HG02763 (cell line): ENCODE measurements around the gene PTPRU.

Experiments
- ATAC-seq: cut with Tn5 transposase; IDR thresholded peaks from one replicate; pipeline ENCODE4 v1.9.1; 2021; ENCODE audit warnings: mild to moderate bottlenecking, moderate library complexity; ENCODE audit not compliant: unreplicated experiment

Gene PTPRU

DNA sequence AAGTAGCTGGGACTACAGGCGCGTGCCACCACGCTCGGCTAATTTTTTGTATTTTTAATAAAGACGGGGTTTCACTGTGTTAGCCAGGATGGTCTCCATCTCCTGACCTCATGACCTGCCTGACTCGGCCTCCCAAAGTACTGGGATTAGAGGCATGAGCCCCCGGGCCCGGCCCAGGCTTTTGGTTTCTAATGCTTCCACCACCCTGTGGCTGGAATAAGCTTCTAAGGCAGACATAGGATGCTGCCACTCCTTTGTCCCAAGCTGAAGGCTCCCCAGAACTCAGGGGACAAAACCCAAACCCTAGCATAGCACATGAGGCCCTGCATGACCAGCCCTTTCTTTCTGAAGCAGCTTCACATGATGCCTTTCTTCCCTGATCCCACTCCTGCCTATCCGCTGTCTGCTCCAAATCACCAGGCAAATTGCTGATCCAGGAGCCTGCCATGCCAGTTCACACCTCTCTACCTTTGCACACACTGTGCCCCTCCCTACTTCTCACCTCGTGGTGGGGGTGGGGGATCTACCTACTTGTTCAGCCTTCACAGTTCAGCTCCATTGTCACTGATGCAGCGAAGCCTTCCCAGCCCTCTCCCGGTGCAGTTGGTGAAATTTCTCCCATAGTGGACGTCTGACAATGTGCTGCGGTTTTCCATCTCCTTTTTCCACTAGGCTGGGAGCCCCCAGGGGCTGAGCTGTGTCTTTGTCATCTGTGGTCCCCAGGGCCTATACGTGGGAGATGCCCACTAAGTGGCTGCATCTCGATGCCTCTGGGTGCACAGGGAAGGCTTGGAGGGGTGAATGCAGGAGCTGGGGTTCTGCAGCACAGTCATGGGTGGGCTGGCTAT is 6.9 kb downstream of the PTPRU start:
- no peak for ATAC-seq

DNA sequence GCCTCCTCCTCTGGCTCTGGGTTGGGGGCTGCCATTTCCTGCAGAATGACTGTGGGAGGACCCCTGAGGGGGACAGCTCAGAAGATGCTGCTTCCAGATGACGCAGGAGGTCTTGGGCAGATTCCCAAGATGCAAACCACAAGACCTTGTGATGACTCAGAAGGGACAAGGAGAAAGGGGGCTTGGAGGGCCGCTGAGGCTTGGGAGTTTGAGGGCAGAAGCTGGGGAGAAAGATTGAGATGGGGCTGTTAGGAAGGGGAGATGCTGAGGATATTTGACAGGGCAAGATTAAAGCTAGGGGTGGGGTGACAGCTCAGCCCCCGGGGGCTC is 7.5 kb downstream of the PTPRU start:
- ATAC-seq: no peak

DNA sequence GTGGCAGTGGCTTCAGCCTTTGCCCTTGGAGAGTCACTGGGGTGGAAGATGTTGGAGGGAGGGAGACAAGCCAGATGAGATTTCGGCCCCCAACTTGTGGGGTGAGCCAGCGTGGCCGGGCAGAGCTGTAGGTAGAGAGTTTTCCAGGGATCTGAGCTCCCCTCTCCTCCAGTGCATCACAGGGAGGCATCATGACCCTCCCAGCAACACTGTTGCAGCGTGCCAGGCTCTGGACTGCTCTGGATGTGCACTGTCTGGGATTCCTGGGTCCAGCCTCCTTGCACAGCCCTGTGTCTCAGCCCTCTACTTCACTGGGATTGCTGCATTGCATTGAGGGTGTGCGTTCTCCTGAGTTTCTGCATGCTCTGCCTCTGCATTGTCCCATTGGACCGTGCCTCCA is 8.9 kb downstream of the PTPRU start:
- ATAC-seq: no peak

DNA sequence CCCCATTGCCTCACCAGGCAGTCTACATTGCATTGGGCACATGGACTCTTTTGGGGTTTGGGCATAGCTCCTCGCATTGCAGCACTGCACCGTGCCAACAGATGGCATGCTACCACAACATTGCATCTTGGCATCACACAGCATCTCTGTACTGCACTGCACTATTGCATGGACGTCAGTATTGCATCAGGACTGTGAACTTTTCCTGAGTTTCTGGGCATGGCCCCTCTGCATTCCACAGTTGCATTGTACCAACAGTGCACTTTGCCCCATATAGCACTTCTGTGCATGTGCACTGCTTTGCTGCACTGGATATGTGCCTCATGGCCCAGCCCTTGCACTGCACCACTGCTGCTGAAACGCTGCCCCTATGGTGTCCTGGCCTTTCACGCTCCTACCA is 9.6 kb downstream of the PTPRU start:
- no peak for ATAC-seq

DNA sequence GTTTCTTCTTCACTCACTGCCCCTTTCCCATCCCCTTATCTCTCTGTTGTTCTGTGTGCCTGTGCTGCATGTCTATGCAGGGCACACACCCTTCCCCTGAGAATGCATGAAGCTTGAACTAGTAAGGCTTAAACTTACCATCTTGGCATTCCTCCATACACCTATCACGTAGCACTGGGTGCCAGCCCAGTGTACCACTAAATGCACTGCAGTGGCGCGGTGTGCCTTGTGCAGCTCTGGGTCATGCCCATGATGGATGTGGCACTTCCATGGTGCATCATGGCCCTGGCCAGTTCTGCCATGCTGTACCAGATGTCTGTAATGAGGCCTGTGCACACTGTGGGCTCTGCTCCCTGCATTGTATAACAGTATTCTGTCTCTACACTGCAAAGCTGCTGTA is 10.7 kb downstream of the PTPRU start:
- no peak for ATAC-seq

DNA sequence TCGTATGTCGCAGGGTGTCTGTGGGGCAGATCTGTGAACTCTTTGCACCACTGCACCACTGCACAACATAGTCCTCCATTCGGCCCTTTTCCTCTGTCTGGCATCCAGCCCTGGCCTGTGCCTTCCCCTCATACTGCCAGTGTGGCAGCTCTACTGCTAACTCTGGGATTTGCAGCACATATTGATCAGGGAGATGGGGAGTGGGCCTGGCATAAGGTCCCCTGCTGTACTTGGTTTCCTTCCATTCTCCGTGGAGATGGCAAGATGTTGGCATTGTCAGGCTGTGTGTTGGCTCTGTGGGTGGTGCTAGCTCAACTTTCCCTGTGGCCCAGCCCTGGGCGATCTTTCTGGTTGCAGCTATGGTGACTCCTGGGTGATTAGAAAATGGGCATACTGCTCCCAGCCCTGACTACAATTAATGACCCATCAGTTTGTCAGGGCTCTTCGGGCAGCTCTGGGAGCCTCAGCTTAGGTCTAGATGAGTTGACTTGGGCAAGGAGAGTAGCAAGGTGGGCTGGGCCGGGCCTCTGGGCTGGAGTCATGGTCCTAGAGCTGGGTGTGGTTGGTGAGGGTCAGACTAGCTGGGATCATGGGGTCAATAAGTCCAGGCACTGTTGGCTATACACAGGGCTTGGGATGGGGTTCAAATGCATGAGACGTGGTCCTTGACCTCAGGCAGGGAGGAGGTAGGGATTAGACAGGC is 11.4 kb downstream of the PTPRU start:
- ATAC-seq: no peak

DNA sequence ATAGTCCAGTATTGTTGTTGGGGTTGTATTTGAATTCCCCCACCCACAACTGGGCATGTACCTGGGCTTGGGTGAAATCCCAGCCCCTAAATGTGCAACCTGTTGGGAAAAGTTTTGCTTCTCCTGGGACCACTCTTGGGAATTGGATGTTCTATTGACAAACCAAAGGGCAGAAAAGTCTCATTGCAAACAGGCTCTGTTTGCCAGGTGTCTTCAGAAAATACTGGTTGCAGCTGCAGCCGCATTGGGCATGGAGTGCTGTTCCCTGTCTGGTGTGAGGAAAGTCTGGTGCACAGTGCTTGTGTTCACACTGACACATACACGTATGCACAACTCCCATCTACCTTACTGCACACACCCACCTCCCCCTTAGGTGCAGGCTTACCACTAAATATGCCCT is 12.1 kb downstream of the PTPRU start:
- no peak for ATAC-seq

DNA sequence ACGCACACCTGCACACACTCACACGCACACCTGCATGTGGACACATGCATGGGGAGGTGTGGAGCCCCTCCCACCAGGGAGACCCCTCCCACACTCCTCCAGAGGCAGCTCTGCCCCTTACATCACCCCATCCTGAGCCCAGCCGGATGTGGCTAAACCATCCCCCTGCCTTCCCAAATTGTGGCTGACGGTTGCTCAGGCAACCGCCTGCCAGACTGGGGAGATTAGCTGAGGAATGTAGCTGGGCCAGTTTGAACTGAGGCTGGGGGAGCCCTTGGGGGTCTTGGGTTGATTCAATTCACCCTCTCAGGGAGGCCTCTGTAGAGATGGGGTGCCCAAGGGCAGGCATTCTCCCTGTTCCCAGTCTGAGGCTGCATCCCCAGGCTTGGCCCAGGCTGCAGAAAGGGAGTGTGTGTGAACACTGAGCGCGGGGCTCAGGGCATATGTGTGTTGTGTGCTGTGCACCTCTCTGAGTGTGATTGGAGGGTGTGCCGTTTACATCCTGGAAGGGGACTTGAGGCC is 12.9 kb downstream of the PTPRU start:
- ATAC-seq: no peak

DNA sequence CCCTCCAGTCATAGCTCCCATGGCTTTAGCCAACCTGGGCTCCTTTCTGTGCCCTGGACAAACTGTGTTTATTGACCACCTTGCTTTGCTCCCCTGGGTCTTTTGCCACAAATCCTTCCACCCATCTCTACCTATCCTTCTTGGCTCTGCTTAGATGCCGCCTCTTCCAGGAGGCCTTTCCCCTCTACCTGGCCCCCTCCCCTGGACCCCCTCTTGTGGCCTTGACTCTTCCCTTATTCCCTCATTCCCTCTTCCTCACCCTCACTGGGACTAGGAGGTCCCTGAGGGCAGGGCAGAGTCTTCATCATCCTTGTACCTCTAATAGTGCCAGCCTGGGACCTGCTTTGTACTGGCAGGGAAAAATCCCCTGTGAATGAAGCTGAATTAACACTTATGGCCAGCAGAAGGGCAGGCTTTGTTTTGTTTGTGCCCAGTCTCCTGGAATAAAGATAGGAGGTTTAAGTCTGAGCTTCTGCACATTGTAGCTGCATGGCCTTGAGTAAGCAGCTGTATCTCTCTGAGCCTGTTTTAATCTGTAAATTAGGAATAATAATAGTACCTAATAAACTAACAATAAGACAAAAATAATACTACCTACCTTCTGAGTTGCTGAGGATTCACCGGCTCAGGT is 13.7 kb downstream of the PTPRU start:
- ATAC-seq: no peak

DNA sequence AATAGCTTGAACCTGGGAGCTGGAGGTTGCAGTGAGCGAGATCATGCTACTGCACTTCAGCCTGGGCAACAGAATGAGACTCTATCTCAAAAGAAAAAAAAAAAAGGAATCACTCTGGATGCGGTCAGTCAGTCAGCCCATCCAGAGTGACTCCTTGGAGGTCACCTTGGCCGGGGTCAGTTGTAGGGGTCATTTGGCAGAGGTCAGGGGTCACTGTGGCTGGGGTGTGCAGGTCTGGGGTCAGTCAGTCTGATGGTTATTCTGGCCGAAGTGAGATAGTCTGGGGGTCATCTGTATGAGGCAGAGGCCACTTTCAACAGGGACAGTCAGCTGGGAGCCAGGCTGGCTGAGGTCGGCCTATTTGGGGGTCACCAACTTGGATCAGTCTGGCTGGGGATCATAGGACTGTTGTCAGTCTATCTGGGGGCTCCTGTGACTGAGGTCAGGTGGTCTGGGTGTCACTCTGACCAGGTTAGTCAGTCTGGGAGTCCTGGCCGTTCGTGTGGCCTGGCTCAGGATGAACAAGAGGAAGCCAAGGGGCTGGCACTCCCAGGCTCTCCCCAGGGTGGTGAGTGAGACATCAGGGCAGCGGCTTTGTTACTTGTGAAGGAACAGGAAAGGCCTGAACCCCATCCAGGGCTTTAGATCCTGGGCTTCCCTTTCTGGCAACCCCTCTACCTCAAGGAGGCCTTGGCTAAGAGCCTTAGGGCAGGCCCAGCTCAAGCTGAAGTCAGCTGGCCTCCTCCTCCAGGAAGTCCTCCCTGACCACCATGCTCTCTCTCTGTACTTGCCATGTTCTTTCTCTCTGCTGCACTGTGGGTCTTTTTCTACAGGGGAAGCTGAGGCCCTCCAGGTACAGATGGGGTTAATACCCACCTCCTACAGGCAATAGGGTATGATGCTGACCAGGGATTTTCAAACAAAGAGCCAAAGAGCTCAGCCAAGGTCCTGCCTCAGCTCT is 15.1 kb downstream of the PTPRU start:
- ATAC-seq: no peak

DNA sequence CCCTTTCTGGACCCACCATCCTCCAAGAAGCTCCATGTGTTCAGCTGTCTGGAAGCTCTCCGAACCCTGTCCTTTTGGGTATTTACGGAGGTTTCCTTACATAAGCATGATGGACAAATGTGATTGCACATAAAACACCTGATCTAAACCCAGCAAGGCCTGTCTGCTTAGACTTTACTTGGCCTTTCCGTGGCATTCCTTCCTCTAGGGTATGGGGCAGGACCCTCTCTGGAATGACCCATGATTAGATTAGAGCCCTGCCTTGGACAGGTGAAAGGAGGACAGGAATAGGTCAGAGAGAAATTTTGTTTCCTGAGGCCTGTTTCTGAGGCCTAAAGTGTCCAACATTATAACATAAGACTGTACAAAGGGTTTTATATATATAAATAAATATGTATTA is 16.9 kb downstream of the PTPRU start:
- ATAC-seq: no peak

DNA sequence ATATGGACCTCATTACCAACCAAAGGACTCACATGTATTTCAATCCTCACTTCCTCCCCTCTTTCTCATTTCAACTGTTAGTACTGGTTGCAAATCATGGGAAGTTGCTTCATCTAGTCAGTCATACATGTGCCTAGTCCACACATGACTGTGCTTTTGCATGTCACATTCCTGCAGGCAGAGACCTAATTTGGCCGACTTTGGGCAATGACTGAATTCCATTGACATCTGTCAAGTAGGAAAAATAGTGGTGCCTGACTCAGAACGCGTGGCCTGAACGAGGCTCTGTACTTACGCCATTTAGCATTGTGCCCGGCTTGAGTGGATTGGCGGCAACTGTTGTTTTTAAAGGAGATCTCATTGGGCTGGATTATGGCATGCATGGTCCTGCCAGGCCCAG is 18.0 kb downstream of the PTPRU start:
- no peak for ATAC-seq

DNA sequence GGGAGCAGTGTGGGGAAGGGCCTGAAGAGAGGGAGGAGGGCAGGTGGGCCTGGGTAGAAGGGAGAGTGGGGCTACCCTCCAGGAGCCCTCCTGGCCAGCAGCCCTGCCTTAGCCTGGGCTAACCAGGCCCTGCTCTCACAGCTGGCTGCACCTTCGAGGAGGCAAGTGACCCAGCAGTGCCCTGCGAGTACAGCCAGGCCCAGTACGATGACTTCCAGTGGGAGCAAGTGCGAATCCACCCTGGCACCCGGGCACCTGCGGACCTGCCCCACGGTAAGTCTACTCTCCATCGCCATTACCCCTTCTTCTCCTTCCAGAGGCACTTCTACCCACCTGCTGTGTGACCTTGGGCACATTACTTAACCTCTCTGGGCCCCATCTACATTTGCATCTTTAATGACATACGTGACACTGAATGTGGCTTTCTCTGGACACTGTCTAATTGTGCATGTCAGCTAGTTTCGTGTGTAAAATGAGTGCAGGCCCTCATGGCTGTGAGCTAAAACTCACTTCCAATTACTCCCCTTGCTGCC is 18.9 kb downstream of the PTPRU start:
- no peak for ATAC-seq

DNA sequence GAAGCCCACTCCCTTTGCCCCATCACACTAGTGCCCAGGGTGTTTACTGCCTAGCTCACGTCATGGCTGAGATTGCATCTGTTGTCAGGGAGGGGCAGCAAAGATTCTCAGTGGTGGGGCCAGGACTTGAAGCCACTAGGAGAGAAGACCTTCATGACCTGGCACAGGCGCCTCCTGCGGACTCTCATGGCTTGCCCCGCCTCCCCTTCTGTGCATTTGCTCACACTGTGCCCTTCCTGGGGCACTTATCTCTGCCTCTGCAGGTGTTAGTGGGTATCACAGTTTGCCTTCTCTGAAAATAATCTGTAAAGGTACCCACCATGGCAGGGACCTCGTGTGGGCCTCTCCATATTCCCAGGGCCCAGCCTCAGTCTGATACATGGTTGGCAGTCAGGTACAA is 20.1 kb downstream of the PTPRU start:
- no peak for ATAC-seq

DNA sequence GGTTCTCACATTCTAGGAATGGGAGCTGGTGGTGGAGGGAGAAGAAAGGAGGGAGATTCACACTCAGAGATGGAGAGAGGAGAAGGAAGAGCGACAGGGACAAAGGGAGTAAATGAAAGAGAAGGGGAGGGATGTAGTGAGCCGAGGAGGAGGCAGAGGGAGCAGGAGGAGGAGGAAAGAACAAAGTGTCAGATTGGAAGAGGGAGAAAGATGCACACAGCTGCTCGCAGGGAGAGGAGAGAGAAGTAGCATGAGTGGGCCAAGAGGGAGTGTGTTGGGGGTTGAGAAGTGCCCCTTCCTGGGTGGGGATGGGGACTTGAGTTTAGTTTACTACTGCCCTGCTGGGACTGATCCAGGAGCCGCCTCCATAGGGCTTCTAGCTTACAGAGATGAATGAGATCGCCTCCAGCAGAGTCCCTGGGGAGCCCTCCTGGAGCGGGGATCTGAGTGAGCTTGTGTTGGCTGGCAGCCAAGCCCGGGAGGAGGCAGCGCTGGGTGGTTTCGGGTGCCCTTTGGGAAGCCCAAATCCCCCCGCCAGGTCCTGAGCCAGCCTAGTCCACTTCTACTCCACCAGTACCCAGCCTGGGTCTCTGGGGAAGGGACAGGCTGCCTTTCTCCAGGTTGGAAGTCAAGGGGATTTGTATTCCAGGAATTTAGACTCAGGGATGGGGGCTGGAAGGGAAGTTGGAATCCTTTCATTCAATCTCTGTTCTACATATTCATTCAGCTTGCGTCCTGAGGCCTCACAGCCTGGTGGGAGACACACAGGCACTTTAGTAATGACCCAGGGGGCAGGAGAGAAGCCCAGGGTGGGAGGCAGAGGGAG is 20.9 kb downstream of the PTPRU start:
- no peak for ATAC-seq

DNA sequence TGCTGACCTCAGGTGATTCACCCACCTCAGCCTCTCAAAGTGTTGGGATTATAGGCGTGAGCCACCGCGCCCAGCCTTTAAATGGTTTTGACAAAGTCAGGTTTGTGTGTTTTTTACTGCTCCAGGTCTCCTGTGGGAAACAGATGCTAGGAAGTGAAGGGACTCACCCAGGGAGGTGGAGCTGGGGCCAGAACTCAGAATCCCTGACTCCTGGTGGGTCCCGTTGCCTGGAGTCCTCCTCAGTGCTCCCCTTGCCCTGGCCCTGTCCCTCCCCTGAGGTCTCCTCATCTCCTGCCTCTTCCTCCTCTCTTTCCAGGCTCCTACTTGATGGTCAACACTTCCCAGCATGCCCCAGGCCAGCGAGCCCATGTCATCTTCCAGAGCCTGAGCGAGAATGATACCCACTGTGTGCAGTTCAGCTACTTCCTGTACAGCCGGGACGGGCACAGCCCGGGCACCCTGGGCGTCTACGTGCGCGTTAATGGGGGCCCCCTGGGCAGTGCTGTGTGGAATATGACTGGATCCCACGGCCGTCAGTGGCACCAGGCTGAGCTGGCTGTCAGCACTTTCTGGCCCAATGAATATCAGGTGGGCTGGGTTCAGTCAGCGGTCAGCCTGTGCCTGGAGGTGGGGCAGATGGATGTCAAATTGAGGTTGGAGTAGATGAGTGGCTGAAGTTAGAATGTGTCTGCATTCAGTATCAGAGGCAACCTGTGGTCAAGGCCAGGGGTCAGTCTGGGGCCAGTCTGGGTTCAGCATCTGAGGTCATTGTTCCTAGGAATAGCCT is 22.1 kb downstream of the PTPRU start:
- no peak for ATAC-seq

DNA sequence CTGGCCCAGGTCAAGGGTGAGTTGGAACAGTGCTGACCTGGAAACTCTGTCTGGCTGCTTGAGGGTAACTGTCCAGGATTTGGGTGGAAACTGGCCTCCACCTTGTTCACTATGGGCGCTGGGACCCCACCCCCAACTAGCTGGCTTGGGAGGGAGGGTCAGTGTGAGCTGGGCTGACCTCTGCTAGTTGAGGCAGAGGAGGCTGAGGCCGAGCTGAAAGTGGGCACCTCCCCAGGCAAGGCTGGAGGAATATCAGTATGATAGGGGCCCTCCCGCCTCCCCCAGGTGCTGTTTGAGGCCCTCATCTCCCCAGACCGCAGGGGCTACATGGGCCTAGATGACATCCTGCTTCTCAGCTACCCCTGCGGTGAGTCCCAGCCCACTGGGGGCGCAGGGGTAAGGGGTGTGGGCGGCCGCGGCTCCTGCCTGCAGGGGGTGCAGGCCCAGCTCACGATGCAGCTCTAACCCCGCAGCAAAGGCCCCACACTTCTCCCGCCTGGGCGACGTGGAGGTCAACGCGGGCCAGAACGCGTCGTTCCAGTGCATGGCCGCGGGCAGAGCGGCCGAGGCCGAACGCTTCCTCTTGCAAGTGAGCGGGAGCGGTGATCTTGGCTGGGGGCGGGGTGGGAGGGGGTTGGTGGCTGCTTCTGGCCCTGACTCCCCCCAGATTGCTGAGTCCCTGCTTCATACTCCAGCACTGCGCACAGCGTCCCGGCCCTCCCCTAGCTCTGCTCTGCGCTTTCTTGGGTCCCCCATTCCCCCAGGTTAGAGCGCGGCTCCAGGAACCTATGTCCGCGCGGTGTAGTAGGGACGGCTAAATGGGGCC is 22.9 kb downstream of the PTPRU start:
- no peak for ATAC-seq

DNA sequence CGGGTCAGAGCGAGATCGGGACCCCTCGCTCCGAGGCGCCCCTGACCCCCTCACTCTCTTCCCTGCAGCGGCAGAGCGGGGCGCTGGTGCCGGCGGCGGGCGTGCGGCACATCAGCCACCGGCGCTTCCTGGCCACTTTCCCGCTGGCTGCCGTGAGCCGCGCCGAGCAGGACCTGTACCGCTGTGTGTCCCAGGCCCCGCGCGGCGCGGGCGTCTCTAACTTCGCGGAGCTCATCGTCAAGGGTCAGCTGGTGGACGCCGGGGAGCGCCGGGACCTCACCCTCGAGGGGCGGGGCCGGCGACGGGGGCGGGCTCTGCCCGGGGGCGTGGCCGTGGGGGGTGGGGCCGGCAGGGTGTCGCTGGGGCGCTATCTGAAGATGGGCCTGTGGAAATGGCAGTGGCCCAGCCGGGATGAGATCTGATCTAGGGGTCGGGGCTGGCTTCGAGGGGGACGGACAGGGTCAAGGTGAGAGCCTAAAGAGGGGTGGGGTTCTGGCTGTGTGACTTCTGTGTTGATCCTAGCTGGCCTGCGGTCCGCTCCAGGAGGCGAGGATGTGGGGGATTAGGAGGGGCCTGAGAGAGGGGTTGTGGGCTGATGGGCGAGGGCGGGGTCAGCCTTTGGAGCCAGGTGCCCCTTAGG is 23.6 kb downstream of the PTPRU start:
- no peak for ATAC-seq
